DOHH2 (cell line): ENCODE results near the gene ACAN.

Source experiments
- EZH2phosphoT487 ChIP-seq: fragments of 200-600 bp; sonication (generic); IDR thresholded peaks from 2 replicates; pipeline ENCODE4 v1.6.1; 2017; ENCODE audit warnings: borderline replicate concordance, mild to moderate bottlenecking, antibody characterized with exemption, low read length, moderate library complexity, mixed read lengths
- TF ChIP-seq, protein P1 (sequence below): fragments of 200-600 bp; sonication (generic); IDR thresholded peaks from one replicate; pipeline ENCODE4 v1.5.1; 2014; ENCODE audit warnings: antibody characterized with exemption, mild to moderate bottlenecking, low read depth, low read length; ENCODE audit not compliant: poor library complexity, severe bottlenecking

- TF ChIP-seq, protein P1, sequence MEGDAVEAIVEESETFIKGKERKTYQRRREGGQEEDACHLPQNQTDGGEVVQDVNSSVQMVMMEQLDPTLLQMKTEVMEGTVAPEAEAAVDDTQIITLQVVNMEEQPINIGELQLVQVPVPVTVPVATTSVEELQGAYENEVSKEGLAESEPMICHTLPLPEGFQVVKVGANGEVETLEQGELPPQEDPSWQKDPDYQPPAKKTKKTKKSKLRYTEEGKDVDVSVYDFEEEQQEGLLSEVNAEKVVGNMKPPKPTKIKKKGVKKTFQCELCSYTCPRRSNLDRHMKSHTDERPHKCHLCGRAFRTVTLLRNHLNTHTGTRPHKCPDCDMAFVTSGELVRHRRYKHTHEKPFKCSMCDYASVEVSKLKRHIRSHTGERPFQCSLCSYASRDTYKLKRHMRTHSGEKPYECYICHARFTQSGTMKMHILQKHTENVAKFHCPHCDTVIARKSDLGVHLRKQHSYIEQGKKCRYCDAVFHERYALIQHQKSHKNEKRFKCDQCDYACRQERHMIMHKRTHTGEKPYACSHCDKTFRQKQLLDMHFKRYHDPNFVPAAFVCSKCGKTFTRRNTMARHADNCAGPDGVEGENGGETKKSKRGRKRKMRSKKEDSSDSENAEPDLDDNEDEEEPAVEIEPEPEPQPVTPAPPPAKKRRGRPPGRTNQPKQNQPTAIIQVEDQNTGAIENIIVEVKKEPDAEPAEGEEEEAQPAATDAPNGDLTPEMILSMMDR, result no peak
- no peak for TF ChIP-seq EZH2phosphoT487
Observed at GRCh38 chr15:88859550-88859949, 56.3 kb downstream of the ACAN start.
